ENCODE measurements around the gene DACH1. TPM values are rescaled to one million over a fixed set of nuclear protein-coding genes. Genes with fewer than 3 reads are reported as not detected.

Gene DACH1
- total and polyA plus RNA-seq, 2 of the 8 experiments (the other 6 are each of a cell fraction or from before 2014, with no cell fraction given), result 0.12 to 0.67 TPM

GRCh38 chr13:71524245-71524612 lies 342.8 kb downstream of the DACH1 start (continued):
- TF ChIP-seq, protein P1, sequence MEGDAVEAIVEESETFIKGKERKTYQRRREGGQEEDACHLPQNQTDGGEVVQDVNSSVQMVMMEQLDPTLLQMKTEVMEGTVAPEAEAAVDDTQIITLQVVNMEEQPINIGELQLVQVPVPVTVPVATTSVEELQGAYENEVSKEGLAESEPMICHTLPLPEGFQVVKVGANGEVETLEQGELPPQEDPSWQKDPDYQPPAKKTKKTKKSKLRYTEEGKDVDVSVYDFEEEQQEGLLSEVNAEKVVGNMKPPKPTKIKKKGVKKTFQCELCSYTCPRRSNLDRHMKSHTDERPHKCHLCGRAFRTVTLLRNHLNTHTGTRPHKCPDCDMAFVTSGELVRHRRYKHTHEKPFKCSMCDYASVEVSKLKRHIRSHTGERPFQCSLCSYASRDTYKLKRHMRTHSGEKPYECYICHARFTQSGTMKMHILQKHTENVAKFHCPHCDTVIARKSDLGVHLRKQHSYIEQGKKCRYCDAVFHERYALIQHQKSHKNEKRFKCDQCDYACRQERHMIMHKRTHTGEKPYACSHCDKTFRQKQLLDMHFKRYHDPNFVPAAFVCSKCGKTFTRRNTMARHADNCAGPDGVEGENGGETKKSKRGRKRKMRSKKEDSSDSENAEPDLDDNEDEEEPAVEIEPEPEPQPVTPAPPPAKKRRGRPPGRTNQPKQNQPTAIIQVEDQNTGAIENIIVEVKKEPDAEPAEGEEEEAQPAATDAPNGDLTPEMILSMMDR (IDR thresholded peaks at IDR 0.05; ENCODE audit: control extremely low read depth in 1 of 3, insufficient read depth in 1 of 3, low read depth in 1 of 3, low read length in 3 of 3), result no peak
- TF ChIP-seq TEAD4 (IDR thresholded peaks at IDR 0.05; ENCODE audit: low read depth, low read length) (no peak), NRF1 (IDR thresholded peaks at IDR 0.05; ENCODE audit: low read depth, low read length) (no peak), YY1 (IDR thresholded peaks at IDR 0.05; ENCODE audit: low read depth, low read length) (no peak), EZH2 (IDR thresholded peaks at IDR 0.05; ENCODE audit: low read depth, low read length, severe bottlenecking) (no peak), SP1 (IDR thresholded peaks at IDR 0.05; ENCODE audit: low read depth, low read length) (no peak), TAF7 (optimal IDR thresholded peaks at IDR 0.05; ENCODE audit: borderline replicate concordance, low read depth, low read length) (no peak)

Data from H1 (cell line).